CD4-positive, CD25-positive, alpha-beta regulatory T cell (primary cell): Measurements from ENCODE around the gene FOLR1. TPM values are rescaled to one million over a fixed set of nuclear protein-coding genes. Genes with fewer than 3 reads are reported as not detected.
"Not testable (repeated sequence)": the region's sequence is repeated elsewhere in the genome, so short reads cannot be mapped to it uniquely, and the experiment has no call there.

ENCODE experiments used
- ATAC-seq, 2 donors: fragments of 150-1000 bp; cut with Tn5 transposase; one replicate each; pipeline ENCODE4 v1.10.0; 2021; ENCODE audit warnings: low read depth in 2 of 2, moderate number of reproducible peaks in 2 of 2, moderate library complexity in 1 of 2
- DNase-seq, 3 donors: peaks; one replicate each; pipeline versions ENCODE4 v3.0.0 to v3.0.0-alpha.2; 2012 to 2022; ENCODE audit warnings: mixed read lengths in 1 of 3
- H3K27ac ChIP-seq: one replicate; pipeline ENCODE4 v1.7.0; 2013; ENCODE audit warnings: mild to moderate bottlenecking, low read length; ENCODE audit not compliant: insufficient read depth, poor library complexity, severe bottlenecking
- H3K27me3 ChIP-seq: one replicate; pipeline ENCODE4 v1.7.0; 2013; ENCODE audit warnings: low read length; ENCODE audit not compliant: control insufficient read depth, insufficient read depth
- H3K36me3 ChIP-seq: one replicate; pipeline ENCODE4 v1.7.0; 2013; ENCODE audit warnings: mild to moderate bottlenecking, low read length, moderate library complexity; ENCODE audit not compliant: control insufficient read depth, insufficient read depth
- H3K4me1 ChIP-seq: 2 replicates; pipeline ENCODE4 v1.7.0; 2013; ENCODE audit warnings: mild to moderate bottlenecking, low read length; ENCODE audit not compliant: insufficient read depth, control insufficient read depth, poor library complexity, severe bottlenecking
- H3K4me3 ChIP-seq: one replicate; pipeline ENCODE4 v1.7.0; 2013; ENCODE audit warnings: low read depth, mild to moderate bottlenecking, low read length, moderate library complexity
- H3K9me3 ChIP-seq, 2 experiments: 1 replicate in 1 of 2; 2 replicates in 1 of 2; pipeline ENCODE4 v1.7.0; 2013; ENCODE audit warnings: low read length in 2 of 2, mild to moderate bottlenecking in 1 of 2, moderate library complexity in 1 of 2; ENCODE audit not compliant: control insufficient read depth in 2 of 2
- H3K27ac Mint-ChIP-seq, 3 donors: one replicate each; pipeline ENCODE4 v1.8.0; 2020 to 2022; ENCODE audit warnings: mild to moderate bottlenecking in 3 of 3, mixed read lengths in 3 of 3, moderate library complexity in 2 of 3
- H3K27me3 Mint-ChIP-seq: one replicate; pipeline ENCODE4 v1.8.0; 2022; ENCODE audit warnings: mild to moderate bottlenecking, mixed read lengths
- H3K36me3 Mint-ChIP-seq: one replicate; pipeline ENCODE4 v1.8.0; 2020; ENCODE audit warnings: mixed read lengths
- H3K4me1 Mint-ChIP-seq, 4 donors: one replicate each; pipeline ENCODE4 v1.8.0; 2020 to 2022; ENCODE audit warnings: mixed read lengths in 4 of 4, mild to moderate bottlenecking in 1 of 4
- H3K4me3 Mint-ChIP-seq, 4 donors: one replicate each; pipeline ENCODE4 v1.8.0; 2020 to 2022; ENCODE audit warnings: mild to moderate bottlenecking in 4 of 4, mixed read lengths in 4 of 4, moderate library complexity in 3 of 4
- H3K9me3 Mint-ChIP-seq, 7 donors: one replicate each; pipeline ENCODE4 v1.8.0; 2020 to 2022; ENCODE audit warnings: mixed read lengths in 7 of 7, mild to moderate bottlenecking in 3 of 7, moderate library complexity in 2 of 7
- polyA plus RNA-seq, 4 donors: library from polyadenylated mRNA; unstranded; fragments of 300-500 nt; fragmentation: Illumina TruSeq; gene quantifications; one replicate each; pipeline ENCODE4 v1.2.3, GENCODE V29; 2021
- total RNA-seq: library from RNA; stranded (reverse); gene quantifications from one replicate; pipeline ENCODE4 v1.2.3, GENCODE V29; 2022

Gene FOLR1
- total and polyA plus RNA-seq, 5 donors from 2014 or later, result not detected

DNA sequence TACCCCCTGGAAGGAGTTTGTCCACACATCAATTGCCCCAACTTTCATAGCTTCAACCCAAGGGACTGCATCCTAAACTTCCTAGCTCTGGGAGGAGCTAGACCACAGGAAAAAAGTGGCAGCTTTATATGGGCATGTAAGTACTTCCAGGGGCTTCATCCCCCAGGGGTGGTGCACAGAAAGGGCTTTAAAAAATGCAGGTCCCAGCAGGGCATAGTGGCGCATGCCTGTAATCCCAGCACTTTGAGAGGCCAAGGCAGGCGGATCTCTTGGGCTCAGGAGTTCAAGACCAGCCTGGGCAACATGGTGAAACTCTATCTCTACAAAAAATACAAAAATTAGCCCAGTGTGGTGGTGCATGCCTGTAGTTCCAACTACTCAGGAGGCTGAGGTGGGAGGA, 14.9 kb downstream of the FOLR1 start:
- not testable (repeated sequence) for H3K36me3 ChIP-seq, H3K4me3 ChIP-seq, H3K27ac Mint-ChIP-seq, H3K4me3 Mint-ChIP-seq, H3K27ac ChIP-seq, ATAC-seq, DNase-seq, H3K36me3 Mint-ChIP-seq, H3K27me3 ChIP-seq, H3K4me1 ChIP-seq, H3K4me1 Mint-ChIP-seq
- peaks cover 14 to 20% of the 10 kb centered on the region in 2 experiments for H3K9me3 ChIP-seq
- peaks cover 0 to 14% (median 11%) of the 10 kb centered on the region in 7 donors for H3K9me3 Mint-ChIP-seq
- H3K27me3 Mint-ChIP-seq, result peaks cover 33% of the 10 kb centered on the region

DNA sequence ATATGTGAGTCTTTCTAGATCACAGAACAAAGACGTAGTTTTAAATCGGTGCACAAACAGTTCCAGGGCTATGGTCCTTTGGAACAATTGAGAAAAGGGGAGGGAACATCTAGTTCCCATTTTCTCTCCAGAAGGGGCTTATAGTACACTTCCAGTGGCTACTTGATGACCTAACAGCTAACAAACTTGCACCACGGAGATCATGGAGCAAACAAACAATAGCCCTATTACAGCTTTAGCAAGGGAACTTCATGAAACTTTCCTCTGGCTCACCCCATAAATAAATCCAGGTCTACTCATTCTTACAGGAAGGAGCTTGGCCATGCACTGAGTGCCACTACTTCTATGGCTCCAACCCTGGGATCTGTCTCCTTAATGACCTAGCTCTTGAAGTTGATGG, 16.3 kb downstream of the FOLR1 start:
- Histone ChIP-seq H3K36me3 (no peaks in the 10 kb centered on the region), H3K4me3 (no peak overlapping the region), H3K4me1 (no peaks in the 10 kb centered on the region), H3K9me3 (peaks cover 14 to 20% of the 10 kb centered on the region in 2 experiments), H3K27ac (no peak overlapping the region), H3K27me3 (peaks cover 8% of the 10 kb centered on the region)
- Mint-ChIP-seq H3K36me3 (peaks cover 3% of the 10 kb centered on the region), H3K27ac (no peak overlapping the region), H3K4me1 (peaks cover under 1 to 2% (median under 1%) of the 10 kb centered on the region in 4 donors), H3K9me3 (peaks cover 0 to 14% (median 11%) of the 10 kb centered on the region in 7 donors), H3K4me3 (no peak overlapping the region), H3K27me3 (peaks cover 37% of the 10 kb centered on the region)
- DNase-seq, result no peak
- no peak for ATAC-seq

DNA sequence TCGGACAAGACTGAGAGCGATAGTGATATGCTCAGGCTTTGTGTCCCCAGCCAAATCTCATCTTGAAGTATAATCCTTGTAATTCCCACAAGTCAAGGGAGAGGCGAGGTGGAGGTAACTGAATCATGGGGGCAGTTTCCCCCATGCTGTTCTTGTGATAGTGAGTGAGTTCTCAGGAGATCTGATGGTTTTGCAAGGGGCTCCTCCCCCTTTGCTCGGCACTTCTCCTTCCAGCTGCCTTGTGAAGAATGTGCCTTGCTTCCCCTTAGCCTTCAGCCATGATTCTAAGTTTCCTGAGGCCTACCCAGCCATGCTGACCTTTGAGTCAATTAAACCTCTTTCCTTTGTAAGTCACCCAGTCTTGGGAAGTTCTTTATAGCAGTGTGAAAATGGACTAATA, 17.2 kb downstream of the FOLR1 start:
- Mint-ChIP-seq H3K4me1 (no peaks in the 10 kb centered on the region), H3K27me3 (peaks cover 38% of the 10 kb centered on the region), H3K9me3 (peaks cover 0 to 14% (median 11%) of the 10 kb centered on the region in 7 donors), H3K36me3 (peaks cover 3% of the 10 kb centered on the region), H3K4me3 (no peak overlapping the region), H3K27ac (no peak overlapping the region)
- peaks cover 12% of the 10 kb centered on the region for H3K27me3 ChIP-seq
- DNase-seq (no peak), ATAC-seq (no peak)
- no peak overlapping the region for H3K4me3 ChIP-seq
- no peaks in the 10 kb centered on the region for H3K36me3 ChIP-seq
- no peak overlapping the region for H3K27ac ChIP-seq
- H3K4me1 ChIP-seq, result no peaks in the 10 kb centered on the region
- H3K9me3 ChIP-seq, result peaks cover 14 to 20% of the 10 kb centered on the region in 2 experiments

DNA sequence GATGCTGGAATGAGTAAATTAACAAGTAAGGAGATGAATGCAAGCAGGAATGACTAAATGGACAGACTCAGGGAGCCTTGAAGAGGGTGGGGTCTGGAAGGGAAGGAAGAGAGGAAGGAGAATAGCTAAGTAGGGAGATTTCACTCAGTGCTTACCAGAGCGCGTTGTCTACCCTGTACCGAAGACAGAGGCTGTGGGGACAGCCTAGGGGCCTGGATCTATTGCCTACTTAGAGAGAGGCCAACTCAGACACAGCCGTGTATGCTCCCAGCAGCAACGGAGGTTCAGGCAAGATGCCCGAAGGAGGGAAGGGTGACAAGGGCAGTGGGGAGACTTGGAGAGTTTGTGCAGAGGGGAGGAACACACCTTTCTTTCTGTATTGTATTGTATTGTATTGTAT, 24.7 kb downstream of the FOLR1 start, which contains the start of gene FOLR2:
Gene FOLR2 (plus strand): TSS at position 157 of the 400 bp plus-strand sequence. CDS start 1,791 bp downstream, outside the sequence.
- Mint-ChIP-seq H3K4me3 (peak within 1 kb of the TSS in 1 of 4 donors; percentile 17), H3K9me3 (peaks cover 0 to 5% (median 0%) of the 10 kb centered on the region in 7 donors), H3K27ac (peak within 1 kb of the TSS in 1 of 3 donors; percentile 10), H3K4me1 (peaks cover 0 to 2% (median under 1%) of the 10 kb centered on the region in 4 donors), H3K36me3 (no peaks in the 10 kb centered on the region), H3K27me3 (peaks cover 53% of the 10 kb centered on the region)
- no peak for ATAC-seq
- Histone ChIP-seq H3K4me3 (no peak within 1 kb of the TSS), H3K27me3 (peaks cover 19% of the 10 kb centered on the region), H3K4me1 (no peaks in the 10 kb centered on the region), H3K36me3 (no peaks in the 10 kb centered on the region), H3K27ac (no peak within 1 kb of the TSS), H3K9me3 (no peaks in the 10 kb centered on the region)
- no peak for DNase-seq

DNA sequence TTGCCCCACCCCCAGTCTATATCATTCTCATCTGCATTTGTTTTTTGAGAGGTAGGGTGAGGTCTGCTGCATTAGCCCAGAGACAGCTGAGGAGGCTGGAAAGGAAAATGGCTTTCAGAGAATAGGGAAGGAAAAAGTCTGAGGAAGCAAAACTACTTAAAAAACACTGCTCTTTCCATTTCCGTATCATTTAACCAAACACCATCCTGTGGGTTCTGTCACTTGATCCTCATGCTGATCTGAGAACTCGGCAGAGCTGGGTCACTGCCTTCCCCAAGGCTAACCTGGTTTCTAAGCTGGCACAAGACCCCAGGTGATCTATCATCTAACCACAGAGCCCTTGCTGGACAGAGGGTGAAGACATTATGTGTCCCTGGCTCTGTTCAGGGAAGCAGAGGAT, 25.9 kb downstream of the FOLR1 start:
- Histone ChIP-seq H3K4me1 (peaks cover 8% of the 10 kb centered on the region), H3K4me3 (no peak overlapping the region), H3K27me3 (peaks cover 19% of the 10 kb centered on the region), H3K27ac (no peak overlapping the region), H3K9me3 (no peaks in the 10 kb centered on the region), H3K36me3 (no peaks in the 10 kb centered on the region)
- no peak overlapping the region for H3K27ac Mint-ChIP-seq
- peaks cover 0 to 5% (median 0%) of the 10 kb centered on the region in 7 donors for H3K9me3 Mint-ChIP-seq
- no peaks in the 10 kb centered on the region for H3K36me3 Mint-ChIP-seq
- H3K27me3 Mint-ChIP-seq, result peaks cover 51% of the 10 kb centered on the region
- H3K4me3 Mint-ChIP-seq, result peak overlapping the region in 1 of 4 donors; percentile 5
- peaks cover 3 to 10% (median 7%) of the 10 kb centered on the region in 4 donors for H3K4me1 Mint-ChIP-seq
- ATAC-seq (no peak), DNase-seq (no peak)

DNA sequence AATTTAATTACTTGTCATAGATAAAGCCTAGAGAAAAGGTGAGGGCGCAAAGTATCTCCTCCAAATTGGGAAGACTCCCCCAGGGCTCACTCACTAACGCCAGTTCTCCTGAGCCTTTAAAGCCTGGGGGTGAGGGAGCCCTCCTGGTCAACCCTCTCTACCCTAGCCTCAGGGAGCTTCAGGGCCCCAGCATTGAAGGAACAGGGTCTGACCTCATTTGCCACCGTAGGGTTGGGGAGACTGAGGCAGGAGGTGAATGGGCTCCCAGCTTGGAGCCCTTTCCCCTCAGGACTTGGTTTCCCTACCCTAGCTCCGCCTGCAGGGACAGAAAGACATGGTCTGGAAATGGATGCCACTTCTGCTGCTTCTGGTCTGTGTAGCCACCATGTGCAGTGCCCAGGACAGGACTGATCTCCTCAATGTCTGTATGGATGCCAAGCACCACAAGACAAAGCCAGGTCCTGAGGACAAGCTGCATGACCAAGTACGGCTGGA, 26.4 kb downstream of the FOLR1 start:
- Histone ChIP-seq H3K27me3 (peaks cover 15% of the 10 kb centered on the region), H3K27ac (no peak overlapping the region), H3K9me3 (no peaks in the 10 kb centered on the region), H3K4me3 (no peak overlapping the region), H3K4me1 (peaks cover 9% of the 10 kb centered on the region), H3K36me3 (no peaks in the 10 kb centered on the region)
- DNase-seq, result no peak
- Mint-ChIP-seq H3K27ac (no peak overlapping the region), H3K9me3 (peaks cover 0 to 5% (median 0%) of the 10 kb centered on the region in 7 donors), H3K36me3 (no peaks in the 10 kb centered on the region), H3K4me3 (peak overlapping the region in 1 of 4 donors; percentile 5), H3K4me1 (peaks cover 3 to 13% (median 8%) of the 10 kb centered on the region in 4 donors), H3K27me3 (peaks cover 46% of the 10 kb centered on the region)
- ATAC-seq, result no peak

DNA sequence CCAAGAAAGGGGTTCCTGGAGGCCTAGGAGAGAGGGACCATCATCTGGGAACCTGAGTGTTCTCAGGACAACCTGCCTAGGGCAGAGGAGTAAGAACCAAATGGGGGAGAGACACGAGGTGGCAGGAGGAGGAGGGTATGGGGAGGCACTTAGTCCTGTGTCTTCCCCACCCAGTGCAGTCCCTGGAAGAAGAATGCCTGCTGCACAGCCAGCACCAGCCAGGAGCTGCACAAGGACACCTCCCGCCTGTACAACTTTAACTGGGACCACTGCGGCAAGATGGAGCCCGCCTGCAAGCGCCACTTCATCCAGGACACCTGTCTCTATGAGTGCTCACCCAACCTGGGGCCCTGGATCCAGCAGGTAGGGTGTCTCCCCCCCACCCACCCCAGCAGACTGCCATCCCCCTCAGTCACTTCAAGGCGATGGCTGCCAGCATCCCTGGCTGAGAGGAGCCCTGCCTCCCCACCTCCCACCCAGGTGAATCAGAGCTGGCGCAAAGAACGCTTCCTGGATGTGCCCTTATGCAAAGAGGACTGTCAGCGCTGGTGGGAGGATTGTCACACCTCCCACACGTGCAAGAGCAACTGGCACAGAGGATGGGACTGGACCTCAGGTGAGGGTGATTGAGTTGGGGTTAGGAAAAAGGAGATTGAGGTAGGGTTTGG, 28.9 kb downstream of the FOLR1 start:
- Mint-ChIP-seq H3K9me3 (peaks cover 0 to 2% (median 0%) of the 10 kb centered on the region in 7 donors), H3K27me3 (peaks cover 28% of the 10 kb centered on the region), H3K27ac (peak overlapping the region; percentile 50 to 60 (median 55)), H3K4me1 (peaks cover 3 to 22% (median 16%) of the 10 kb centered on the region in 4 donors), H3K4me3 (peak overlapping the region in 2 of 4 donors; percentile 62 to 86), H3K36me3 (no peaks in the 10 kb centered on the region)
- peaks cover 6% of the 10 kb centered on the region for H3K27me3 ChIP-seq
- H3K27ac ChIP-seq, result no peak overlapping the region
- H3K4me3 ChIP-seq, result no peak overlapping the region
- ATAC-seq (no peak), DNase-seq (no peak)
- no peaks in the 10 kb centered on the region for H3K36me3 ChIP-seq
- peaks cover 24% of the 10 kb centered on the region for H3K4me1 ChIP-seq
- no peaks in the 10 kb centered on the region for H3K9me3 ChIP-seq
